SK-N-SH (cell line): ENCODE data around the gene DAB2IP. TPM values are rescaled to one million over a fixed set of nuclear protein-coding genes. Genes with fewer than 3 reads are reported as not detected.

ENCODE experiments used
- CTCF ChIA-PET: fragments of 300-600, 350-600 bp; formaldehyde crosslinking; extraction: SDS; loops from one replicate; lab custom pipeline; 2021; lab: Yijun Ruan, JAX
- POLR2A ChIA-PET: fragments of 350-600 bp; sonication (Branson Sonifier 250); formaldehyde crosslinking; extraction: SDS; loops from one replicate; lab custom pipeline; 2020; ENCODE audit warnings: antibody characterized with exemption, inconsistent platforms; lab: Yijun Ruan, JAX
- DNase-seq: peaks from one replicate; pipeline ENCODE4 v3.0.0; 2012
- H2AFZ ChIP-seq: fragments of 200-600 bp; sonication (generic); 2 replicates; pipeline ENCODE4 v1.8.1; 2016; ENCODE audit warnings: antibody characterized with exemption, mild to moderate bottlenecking, low read depth
- H3F3A ChIP-seq: fragments of 200-600 bp; sonication (generic); replicated peaks from 2 replicates; pipeline ENCODE3; 2016; ENCODE audit warnings: antibody characterized with exemption, mild to moderate bottlenecking; ENCODE audit not compliant: insufficient read depth
- H3K27ac ChIP-seq, 2 experiments: fragments of 200-500 bp in 1 of 2; fragments of 200-600 bp in 1 of 2; sonication (Bioruptor generic) in 1 of 2; sonication (generic), shearing (Covaris generic) in 1 of 2; 2 replicates each; pipeline versions ENCODE4 v1.5.1 to v1.6.1; 2014 to 2016; ENCODE audit warnings: low read depth in 2 of 2, inconsistent platforms in 1 of 2, low read length in 1 of 2, mild to moderate bottlenecking in 1 of 2, mixed read lengths in 1 of 2
- H3K27me3 ChIP-seq: fragments of 200-600 bp; sonication (generic), shearing (Covaris generic); 2 replicates; pipeline ENCODE4 v1.6.1; 2016; ENCODE audit warnings: mixed run types; ENCODE audit not compliant: insufficient read depth
- H3K36me3 ChIP-seq, 2 experiments: fragments of 200-500 bp in 1 of 2; fragments of 200-600 bp in 1 of 2; sonication (Bioruptor generic) in 1 of 2; sonication (generic) in 1 of 2; replicated peaks in 1 of 2; 2 replicates each; pipeline versions ENCODE3 to v1.5.1; 2014 to 2016; ENCODE audit warnings: low read length in 1 of 2, mild to moderate bottlenecking in 1 of 2; ENCODE audit not compliant: insufficient read depth in 2 of 2, control insufficient read depth in 1 of 2
- H3K4me1 ChIP-seq, 2 experiments: fragments of 200-500 bp in 1 of 2; fragments of 200-600 bp in 1 of 2; sonication (Bioruptor generic) in 1 of 2; sonication (generic), shearing (Covaris generic) in 1 of 2; 2 replicates each; pipeline versions ENCODE4 v1.5.1 to v1.6.1; 2014 to 2016; ENCODE audit warnings: low read depth in 1 of 2, low read length in 1 of 2, mixed run types in 1 of 2; ENCODE audit not compliant: insufficient read depth in 2 of 2, control insufficient read depth in 1 of 2
- H3K4me2 ChIP-seq: fragments of 200-600 bp; sonication (generic), shearing (Covaris generic); 2 replicates; pipeline ENCODE4 v1.6.1; 2017; ENCODE audit warnings: mixed run types
- H3K4me3 ChIP-seq, 2 experiments: fragments of 200-500 bp in 1 of 2; fragments of 200-600 bp in 1 of 2; sonication (Bioruptor generic) in 1 of 2; sonication (generic), shearing (Covaris generic) in 1 of 2; 2 replicates each; pipeline versions ENCODE4 v1.5.1 to v1.8.1; 2014 to 2016; ENCODE audit warnings: low read depth in 2 of 2, inconsistent platforms in 1 of 2, low read length in 1 of 2, mild to moderate bottlenecking in 1 of 2, mixed read lengths in 1 of 2, moderate library complexity in 1 of 2
- H3K79me2 ChIP-seq: fragments of 200-600 bp; sonication (generic); 2 replicates; pipeline ENCODE4 v1.8.1; 2017; ENCODE audit warnings: mild to moderate bottlenecking; ENCODE audit not compliant: insufficient read depth
- H3K9ac ChIP-seq: fragments of 200-600 bp; sonication (generic); 2 replicates; pipeline ENCODE4 v1.6.1; 2017; ENCODE audit warnings: mixed run types
- H3K9me2 ChIP-seq: fragments of 200-600 bp; sonication (generic); 2 replicates; pipeline ENCODE4 v1.6.1; 2017; ENCODE audit warnings: mixed run types
- H3K9me3 ChIP-seq: fragments of 200-600 bp; sonication (generic); 2 replicates; pipeline ENCODE4 v1.6.1; 2017; ENCODE audit warnings: mixed run types, mild to moderate bottlenecking, moderate library complexity
- H4K20me1 ChIP-seq: fragments of 200-600 bp; sonication (generic); 2 replicates; pipeline ENCODE4 v1.6.1; 2017; ENCODE audit warnings: mild to moderate bottlenecking, mixed run types; ENCODE audit not compliant: insufficient read depth
- FOXJ3 ChIP-seq: sonication (generic); formaldehyde crosslinking; IDR thresholded peaks from 2 replicates; pipeline ENCODE4 v1.5.1; 2020; ENCODE audit warnings: mild to moderate bottlenecking, missing genetic modification reagents
- MEF2A ChIP-seq: IDR thresholded peaks from 2 replicates; pipeline ENCODE4 v1.4.0; 2012; ENCODE audit warnings: low read depth, borderline replicate concordance
- POLR2AphosphoS5 ChIP-seq: IDR thresholded peaks from 2 replicates; pipeline ENCODE4 v1.6.1; 2012; ENCODE audit warnings: low read depth, low read length
- RAD21 ChIP-seq: IDR thresholded peaks from 2 replicates; pipeline ENCODE4 v1.6.1; 2012; ENCODE audit warnings: mild to moderate bottlenecking, low read length
- REST ChIP-seq: IDR thresholded peaks from 2 replicates; pipeline ENCODE4 v1.6.1; 2012; ENCODE audit warnings: mild to moderate bottlenecking, low read depth, low read length, moderate library complexity
- RXRA ChIP-seq: IDR thresholded peaks from 2 replicates; pipeline ENCODE4 v1.4.0; 2012; ENCODE audit warnings: low read depth, mild to moderate bottlenecking, borderline replicate concordance
- WGBS: methylation state at CpG from one replicate; pipeline ENCODE4 v1.1.6; 2017; ENCODE audit warnings: low lambda C conversion rate; 5-methylcytosine and 5-hydroxymethylcytosine counted together
- polyA plus RNA-seq, 3 experiments: library from polyadenylated mRNA; depleted of rRNA; stranded (reverse); fragments of >200 nt; gene quantifications; 2 replicates each; pipeline ENCODE4 v1.2.3, GENCODE V29; 2012
- TF ChIP-seq, protein P1 (sequence below): IDR thresholded peaks from 2 replicates; pipeline ENCODE4 v1.4.0; 2012; ENCODE audit warnings: low read depth, borderline replicate concordance
- TF ChIP-seq, protein P2 (sequence below): fragments of 200-600 bp; sonication (generic); IDR thresholded peaks from 2 replicates; pipeline ENCODE4 v1.6.1; 2017; ENCODE audit warnings: antibody characterized with exemption, mild to moderate bottlenecking, moderate library complexity

The DAB2IP gene
- polyA plus RNA-seq, 1 of the 3 experiments (the other 2 are of a cell fraction): 21.4 TPM

GRCh38 chr9:121728916-121729315 is 77.5 kb downstream of the DAB2IP start (continued):
- no peak for TF ChIP-seq REST

GRCh38 chr9:121729769-121730562 is 78.5 kb downstream of the DAB2IP start:
- WGBS: 90% methylated on average over 9 of the region's 10 CpGs
- no peak overlapping the region for H3K9ac ChIP-seq
- H3K27ac ChIP-seq: no peak overlapping the region
- H3K9me2 ChIP-seq: no peaks in the 10 kb centered on the region
- H3K27me3 ChIP-seq: no peaks in the 10 kb centered on the region
- H2AFZ ChIP-seq: no peak overlapping the region
- no peaks in the 10 kb centered on the region for H3F3A ChIP-seq
- H3K79me2 ChIP-seq: peaks cover 70% of the 10 kb centered on the region
- H3K4me2 ChIP-seq: no peak overlapping the region
- H3K4me1 ChIP-seq: peaks cover 5 to 89% of the 10 kb centered on the region in 2 experiments; a peak in 2 of 4 replicates
- TF ChIP-seq, protein P1, sequence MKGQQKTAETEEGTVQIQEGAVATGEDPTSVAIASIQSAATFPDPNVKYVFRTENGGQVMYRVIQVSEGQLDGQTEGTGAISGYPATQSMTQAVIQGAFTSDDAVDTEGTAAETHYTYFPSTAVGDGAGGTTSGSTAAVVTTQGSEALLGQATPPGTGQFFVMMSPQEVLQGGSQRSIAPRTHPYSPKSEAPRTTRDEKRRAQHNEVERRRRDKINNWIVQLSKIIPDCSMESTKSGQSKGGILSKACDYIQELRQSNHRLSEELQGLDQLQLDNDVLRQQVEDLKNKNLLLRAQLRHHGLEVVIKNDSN: no peak
- TF ChIP-seq RAD21 (no peak), FOXJ3 (CRISPR knock-in tag) (no peak), POLR2AphosphoS5 (no peak), MEF2A (no peak), RXRA (no peak)
- TF ChIP-seq, protein P2, sequence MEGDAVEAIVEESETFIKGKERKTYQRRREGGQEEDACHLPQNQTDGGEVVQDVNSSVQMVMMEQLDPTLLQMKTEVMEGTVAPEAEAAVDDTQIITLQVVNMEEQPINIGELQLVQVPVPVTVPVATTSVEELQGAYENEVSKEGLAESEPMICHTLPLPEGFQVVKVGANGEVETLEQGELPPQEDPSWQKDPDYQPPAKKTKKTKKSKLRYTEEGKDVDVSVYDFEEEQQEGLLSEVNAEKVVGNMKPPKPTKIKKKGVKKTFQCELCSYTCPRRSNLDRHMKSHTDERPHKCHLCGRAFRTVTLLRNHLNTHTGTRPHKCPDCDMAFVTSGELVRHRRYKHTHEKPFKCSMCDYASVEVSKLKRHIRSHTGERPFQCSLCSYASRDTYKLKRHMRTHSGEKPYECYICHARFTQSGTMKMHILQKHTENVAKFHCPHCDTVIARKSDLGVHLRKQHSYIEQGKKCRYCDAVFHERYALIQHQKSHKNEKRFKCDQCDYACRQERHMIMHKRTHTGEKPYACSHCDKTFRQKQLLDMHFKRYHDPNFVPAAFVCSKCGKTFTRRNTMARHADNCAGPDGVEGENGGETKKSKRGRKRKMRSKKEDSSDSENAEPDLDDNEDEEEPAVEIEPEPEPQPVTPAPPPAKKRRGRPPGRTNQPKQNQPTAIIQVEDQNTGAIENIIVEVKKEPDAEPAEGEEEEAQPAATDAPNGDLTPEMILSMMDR: no peak
- TF ChIP-seq, all 33 proteins: peak for 0
- H3K36me3 ChIP-seq: no peaks in the 10 kb centered on the region
- CTCF ChIA-PET: interaction anchor here (0.9 to 2.6 kb wide), 5 partner anchors 10 to 179 kb away, joined by 3 to 8 read pairs (median 3); no protein-coding TSS in a partner anchor
- POLR2A ChIA-PET: no interaction called here
- peaks cover 94% of the 10 kb centered on the region for H4K20me1 ChIP-seq
- H3K9me3 ChIP-seq: no peaks in the 10 kb centered on the region
- H3K4me3 ChIP-seq: no peak overlapping the region
- DNase-seq: no peak
